ENCODE measurements around the gene HELT. TPM values are rescaled to one million over a fixed set of nuclear protein-coding genes. Genes with fewer than 3 reads are reported as not detected.

Gene HELT
- total and polyA plus RNA-seq, 2 of the 4 experiments (the other 2 are of a cell fraction), result not detected

DNA sequence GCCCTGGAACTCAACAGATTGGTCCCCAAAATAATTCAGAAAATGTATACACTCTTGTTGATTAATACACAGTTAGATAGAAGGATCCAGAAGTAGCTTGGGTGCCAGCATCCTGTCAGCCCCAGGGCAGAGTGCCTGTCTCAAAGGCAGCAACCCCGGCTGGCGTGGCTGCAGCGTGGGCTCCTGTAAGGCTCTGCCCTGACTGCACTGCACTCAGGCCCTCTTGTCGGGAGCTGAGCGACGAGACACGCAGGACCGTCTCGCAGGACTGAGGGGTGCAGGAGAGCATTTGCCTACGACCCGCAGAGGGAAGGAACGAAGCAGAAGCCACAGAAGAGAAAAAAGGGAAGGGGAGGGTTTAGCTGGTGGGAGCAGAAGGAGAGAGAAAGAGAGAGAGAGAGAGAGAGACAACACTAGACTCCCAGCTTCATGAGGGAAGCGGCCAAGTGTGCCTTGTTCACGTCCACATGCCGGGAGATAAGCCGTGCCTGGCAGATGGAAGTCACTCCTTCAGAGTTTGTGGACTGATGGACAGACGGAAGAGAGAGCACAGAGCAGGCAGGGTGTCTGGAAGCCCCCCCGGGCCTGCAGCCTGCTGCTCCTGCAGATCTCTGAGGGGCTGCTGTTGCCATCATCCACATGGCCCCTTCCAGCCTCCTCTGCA is 38.7 kb upstream of the HELT start:
- no peak overlapping the region for H2BK120ac ChIP-seq (ENCODE audit: low read depth, low read length)
- H4K8ac ChIP-seq (ENCODE audit: low read depth in 2 of 2, low read length in 2 of 2), result no peak overlapping the region
- intact Hi-C loops (cut with micrococcal nuclease) (no loop called here), in situ Hi-C loops (cut with MboI; ENCODE audit: low sequenced_read_pairs) (no loop called here), dilution Hi-C loops (cut with HindIII; ENCODE audit: low sequenced_read_pairs, unreplicated experiment) (no loop called here)
- H4K5ac ChIP-seq (ENCODE audit: low read depth, low read length), result no peak overlapping the region
- DNase-seq, result no peak
- H2AK9ac ChIP-seq (replicated peaks; ENCODE audit: low read depth, low read length, poor library complexity), result no peak overlapping the region
- H3K9me1 ChIP-seq (ENCODE audit: insufficient read depth, low read length), result no peaks in the 10 kb centered on the region
- no peaks in the 10 kb centered on the region for H3K4me1 ChIP-seq (ENCODE audit: control insufficient read depth, insufficient read depth, low read length)
- peaks cover 3% of the 10 kb centered on the region; the same call in 1 of the 2 replicates for H3K27me3 ChIP-seq (ENCODE audit: control insufficient read depth, insufficient read depth, low read length)
- no peak overlapping the region for H3K4ac ChIP-seq (ENCODE audit: low read depth, low read length)
- no peak overlapping the region for H2BK15ac ChIP-seq (ENCODE audit: low read depth, low read length)
- H3K79me1 ChIP-seq (ENCODE audit: low read depth in 1 of 2, low read length in 2 of 2), result no peaks in the 10 kb centered on the region
- H3K4me3 ChIP-seq (ENCODE audit: insufficient read depth, low read depth, low read length), result no peak overlapping the region
- no peaks in the 10 kb centered on the region for H3K9me3 ChIP-seq (ENCODE audit: control insufficient read depth, insufficient read depth, low read length)
- H4K91ac ChIP-seq (ENCODE audit: insufficient read depth, low read depth, low read length), result no peak overlapping the region
- H3K18ac ChIP-seq (ENCODE audit: low read depth, low read length), result no peak overlapping the region
- H3K56ac ChIP-seq (ENCODE audit: extremely low read depth, insufficient read depth, low read length), result no peak overlapping the region
- ChIA-PET POLR2A (ENCODE audit: unreplicated experiment) (no interaction called here), CTCF (no interaction called here)
- TF ChIP-seq RFX5 (IDR thresholded peaks at IDR 0.05; ENCODE audit: low read depth, low read length), result no peak
- TF ChIP-seq SMC3 (IDR thresholded peaks at IDR 0.05; ENCODE audit: low read depth, low read length), result no peak
- no peak for TF ChIP-seq CHD1 (IDR thresholded peaks at IDR 0.05; ENCODE audit: low read depth, low read length)
- TF ChIP-seq POLR2A (IDR thresholded peaks at IDR 0.05; ENCODE audit: low read depth, low read length), result no peak
- TF ChIP-seq BHLHE40 (IDR thresholded peaks at IDR 0.05; ENCODE audit: low read depth, low read length), result no peak
- no peak for TF ChIP-seq FOS (IDR thresholded peaks at IDR 0.05; ENCODE audit: low read depth, low read length)
- TF ChIP-seq, protein P1, sequence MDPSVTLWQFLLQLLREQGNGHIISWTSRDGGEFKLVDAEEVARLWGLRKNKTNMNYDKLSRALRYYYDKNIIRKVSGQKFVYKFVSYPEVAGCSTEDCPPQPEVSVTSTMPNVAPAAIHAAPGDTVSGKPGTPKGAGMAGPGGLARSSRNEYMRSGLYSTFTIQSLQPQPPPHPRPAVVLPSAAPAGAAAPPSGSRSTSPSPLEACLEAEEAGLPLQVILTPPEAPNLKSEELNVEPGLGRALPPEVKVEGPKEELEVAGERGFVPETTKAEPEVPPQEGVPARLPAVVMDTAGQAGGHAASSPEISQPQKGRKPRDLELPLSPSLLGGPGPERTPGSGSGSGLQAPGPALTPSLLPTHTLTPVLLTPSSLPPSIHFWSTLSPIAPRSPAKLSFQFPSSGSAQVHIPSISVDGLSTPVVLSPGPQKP (IDR thresholded peaks at IDR 0.05; ENCODE audit: borderline replicate concordance, low read depth, low read length), result no peak
- TF ChIP-seq, protein P2, sequence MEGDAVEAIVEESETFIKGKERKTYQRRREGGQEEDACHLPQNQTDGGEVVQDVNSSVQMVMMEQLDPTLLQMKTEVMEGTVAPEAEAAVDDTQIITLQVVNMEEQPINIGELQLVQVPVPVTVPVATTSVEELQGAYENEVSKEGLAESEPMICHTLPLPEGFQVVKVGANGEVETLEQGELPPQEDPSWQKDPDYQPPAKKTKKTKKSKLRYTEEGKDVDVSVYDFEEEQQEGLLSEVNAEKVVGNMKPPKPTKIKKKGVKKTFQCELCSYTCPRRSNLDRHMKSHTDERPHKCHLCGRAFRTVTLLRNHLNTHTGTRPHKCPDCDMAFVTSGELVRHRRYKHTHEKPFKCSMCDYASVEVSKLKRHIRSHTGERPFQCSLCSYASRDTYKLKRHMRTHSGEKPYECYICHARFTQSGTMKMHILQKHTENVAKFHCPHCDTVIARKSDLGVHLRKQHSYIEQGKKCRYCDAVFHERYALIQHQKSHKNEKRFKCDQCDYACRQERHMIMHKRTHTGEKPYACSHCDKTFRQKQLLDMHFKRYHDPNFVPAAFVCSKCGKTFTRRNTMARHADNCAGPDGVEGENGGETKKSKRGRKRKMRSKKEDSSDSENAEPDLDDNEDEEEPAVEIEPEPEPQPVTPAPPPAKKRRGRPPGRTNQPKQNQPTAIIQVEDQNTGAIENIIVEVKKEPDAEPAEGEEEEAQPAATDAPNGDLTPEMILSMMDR (conservative IDR thresholded peaks at IDR 0.05; ENCODE audit: low read depth, low read length), result no peak
- no peak for TF ChIP-seq RCOR1 (IDR thresholded peaks at IDR 0.05; ENCODE audit: insufficient replicate concordance, low read length)
- no peak for TF ChIP-seq MAFK (IDR thresholded peaks at IDR 0.05; ENCODE audit: low read depth, low read length)
- no peak for TF ChIP-seq RAD21 (IDR thresholded peaks at IDR 0.05; ENCODE audit: low read length)
- no peak for TF ChIP-seq MXI1 (IDR thresholded peaks at IDR 0.05; ENCODE audit: borderline replicate concordance, low read depth, low read length)
- no peak for TF ChIP-seq NFE2L2 (IDR thresholded peaks at IDR 0.05; ENCODE audit: low read depth, low read length)
- TF ChIP-seq, protein P3, sequence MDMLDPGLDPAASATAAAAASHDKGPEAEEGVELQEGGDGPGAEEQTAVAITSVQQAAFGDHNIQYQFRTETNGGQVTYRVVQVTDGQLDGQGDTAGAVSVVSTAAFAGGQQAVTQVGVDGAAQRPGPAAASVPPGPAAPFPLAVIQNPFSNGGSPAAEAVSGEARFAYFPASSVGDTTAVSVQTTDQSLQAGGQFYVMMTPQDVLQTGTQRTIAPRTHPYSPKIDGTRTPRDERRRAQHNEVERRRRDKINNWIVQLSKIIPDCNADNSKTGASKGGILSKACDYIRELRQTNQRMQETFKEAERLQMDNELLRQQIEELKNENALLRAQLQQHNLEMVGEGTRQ (IDR thresholded peaks at IDR 0.05; ENCODE audit: low read depth, low read length), result no peak
- no peak overlapping the region for H3K14ac ChIP-seq (replicated peaks; ENCODE audit: low read depth, low read length)
- no peaks in the 10 kb centered on the region for H3K36me3 ChIP-seq (ENCODE audit: control insufficient read depth, insufficient read depth, low read length)
- ATAC-seq (ENCODE audit: low read depth), result no peak
- WGBS, 2 experiments (ENCODE audit: extremely low coverage in 2 of 2, insufficient read length in 1 of 2), result 42% methylated on average over 14 of the region's 18 CpGs; no CpG with 5 or more reads in 1 of the 2 experiments
- H3K23ac ChIP-seq (ENCODE audit: low read depth, low read length), result no peak overlapping the region
- BruUV-seq (replicated peaks), result no TSS peak
- H2BK20ac ChIP-seq (ENCODE audit: low read depth, low read length), result no peak overlapping the region
- H3K27ac ChIP-seq (ENCODE audit: insufficient read depth, low read length), result no peak overlapping the region
- H2BK5ac ChIP-seq (ENCODE audit: low read depth, low read length, poor library complexity, severe bottlenecking), result no peak overlapping the region
- H3K9ac ChIP-seq (ENCODE audit: low read depth, low read length), result no peak overlapping the region
- H2AK5ac ChIP-seq (ENCODE audit: low read depth, low read length), result no peak overlapping the region
- no peaks in the 10 kb centered on the region for H4K20me1 ChIP-seq (ENCODE audit: insufficient read depth, low read length)
- H2AFZ ChIP-seq (replicated peaks; ENCODE audit: low read length, poor library complexity), result no peak overlapping the region
- no peak overlapping the region for H3K4me2 ChIP-seq (ENCODE audit: low read depth, low read length)
